SK-N-SH (cell line): ENCODE results near the gene CCDC40. TPM values are rescaled to one million over a fixed set of nuclear protein-coding genes. Genes with fewer than 3 reads are reported as not detected.

ENCODE experiments used
- CTCF ChIA-PET: fragments of 300-600, 350-600 bp; formaldehyde crosslinking; extraction: SDS; loops from one replicate; lab custom pipeline; 2021; lab: Yijun Ruan, JAX
- POLR2A ChIA-PET: fragments of 350-600 bp; sonication (Branson Sonifier 250); formaldehyde crosslinking; extraction: SDS; loops from one replicate; lab custom pipeline; 2020; ENCODE audit warnings: antibody characterized with exemption, inconsistent platforms; lab: Yijun Ruan, JAX
- DNase-seq: peaks from one replicate; pipeline ENCODE4 v3.0.0; 2012
- H2AFZ ChIP-seq: fragments of 200-600 bp; sonication (generic); 2 replicates; pipeline ENCODE4 v1.8.1; 2016; ENCODE audit warnings: antibody characterized with exemption, mild to moderate bottlenecking, low read depth
- H3F3A ChIP-seq: fragments of 200-600 bp; sonication (generic); replicated peaks from 2 replicates; pipeline ENCODE3; 2016; ENCODE audit warnings: antibody characterized with exemption, mild to moderate bottlenecking; ENCODE audit not compliant: insufficient read depth
- H3K27ac ChIP-seq, 2 experiments: fragments of 200-500 bp in 1 of 2; fragments of 200-600 bp in 1 of 2; sonication (Bioruptor generic) in 1 of 2; sonication (generic), shearing (Covaris generic) in 1 of 2; 2 replicates each; pipeline versions ENCODE4 v1.5.1 to v1.6.1; 2014 to 2016; ENCODE audit warnings: low read depth in 2 of 2, inconsistent platforms in 1 of 2, low read length in 1 of 2, mild to moderate bottlenecking in 1 of 2, mixed read lengths in 1 of 2
- H3K27me3 ChIP-seq: fragments of 200-600 bp; sonication (generic), shearing (Covaris generic); 2 replicates; pipeline ENCODE4 v1.6.1; 2016; ENCODE audit warnings: mixed run types; ENCODE audit not compliant: insufficient read depth
- H3K36me3 ChIP-seq, 2 experiments: fragments of 200-500 bp in 1 of 2; fragments of 200-600 bp in 1 of 2; sonication (Bioruptor generic) in 1 of 2; sonication (generic) in 1 of 2; replicated peaks in 1 of 2; 2 replicates each; pipeline versions ENCODE3 to v1.5.1; 2014 to 2016; ENCODE audit warnings: low read length in 1 of 2, mild to moderate bottlenecking in 1 of 2; ENCODE audit not compliant: insufficient read depth in 2 of 2, control insufficient read depth in 1 of 2
- H3K4me1 ChIP-seq, 2 experiments: fragments of 200-500 bp in 1 of 2; fragments of 200-600 bp in 1 of 2; sonication (Bioruptor generic) in 1 of 2; sonication (generic), shearing (Covaris generic) in 1 of 2; 2 replicates each; pipeline versions ENCODE4 v1.5.1 to v1.6.1; 2014 to 2016; ENCODE audit warnings: low read depth in 1 of 2, low read length in 1 of 2, mixed run types in 1 of 2; ENCODE audit not compliant: insufficient read depth in 2 of 2, control insufficient read depth in 1 of 2
- H3K4me2 ChIP-seq: fragments of 200-600 bp; sonication (generic), shearing (Covaris generic); 2 replicates; pipeline ENCODE4 v1.6.1; 2017; ENCODE audit warnings: mixed run types
- H3K4me3 ChIP-seq, 2 experiments: fragments of 200-500 bp in 1 of 2; fragments of 200-600 bp in 1 of 2; sonication (Bioruptor generic) in 1 of 2; sonication (generic), shearing (Covaris generic) in 1 of 2; 2 replicates each; pipeline versions ENCODE4 v1.5.1 to v1.8.1; 2014 to 2016; ENCODE audit warnings: low read depth in 2 of 2, inconsistent platforms in 1 of 2, low read length in 1 of 2, mild to moderate bottlenecking in 1 of 2, mixed read lengths in 1 of 2, moderate library complexity in 1 of 2
- H3K79me2 ChIP-seq: fragments of 200-600 bp; sonication (generic); 2 replicates; pipeline ENCODE4 v1.8.1; 2017; ENCODE audit warnings: mild to moderate bottlenecking; ENCODE audit not compliant: insufficient read depth
- H3K9ac ChIP-seq: fragments of 200-600 bp; sonication (generic); 2 replicates; pipeline ENCODE4 v1.6.1; 2017; ENCODE audit warnings: mixed run types
- H3K9me2 ChIP-seq: fragments of 200-600 bp; sonication (generic); 2 replicates; pipeline ENCODE4 v1.6.1; 2017; ENCODE audit warnings: mixed run types
- H3K9me3 ChIP-seq: fragments of 200-600 bp; sonication (generic); 2 replicates; pipeline ENCODE4 v1.6.1; 2017; ENCODE audit warnings: mixed run types, mild to moderate bottlenecking, moderate library complexity
- H4K20me1 ChIP-seq: fragments of 200-600 bp; sonication (generic); 2 replicates; pipeline ENCODE4 v1.6.1; 2017; ENCODE audit warnings: mild to moderate bottlenecking, mixed run types; ENCODE audit not compliant: insufficient read depth
- CHD2 ChIP-seq: fragments of 150-350 bp; IDR thresholded peaks from 2 replicates; pipeline ENCODE4 v1.6.1; 2018; ENCODE audit warnings: low read length; ENCODE audit not compliant: partially characterized antibody
- ELF1 ChIP-seq: IDR thresholded peaks from 2 replicates; pipeline ENCODE4 v1.4.0; 2012
- EZH2phosphoT487 ChIP-seq: fragments of 200-600 bp; sonication (generic); IDR thresholded peaks from 2 replicates; pipeline ENCODE4 v1.6.1; 2017; ENCODE audit warnings: low read depth, mixed run types, mild to moderate bottlenecking, antibody characterized with exemption, moderate library complexity, borderline replicate concordance
- FOXJ3 ChIP-seq: sonication (generic); formaldehyde crosslinking; IDR thresholded peaks from 2 replicates; pipeline ENCODE4 v1.5.1; 2020; ENCODE audit warnings: mild to moderate bottlenecking, missing genetic modification reagents
- GABPA ChIP-seq: IDR thresholded peaks from 2 replicates; pipeline ENCODE4 v1.4.0; 2012; ENCODE audit warnings: low read depth, mild to moderate bottlenecking
- MEF2A ChIP-seq: IDR thresholded peaks from 2 replicates; pipeline ENCODE4 v1.4.0; 2012; ENCODE audit warnings: low read depth, borderline replicate concordance
- MXI1 ChIP-seq: IDR thresholded peaks from 2 replicates; pipeline ENCODE4 v1.6.1; 2012; ENCODE audit warnings: mild to moderate bottlenecking, low read depth, low read length, improper control_type of control experiment
- NFIC ChIP-seq: IDR thresholded peaks from 2 replicates; pipeline ENCODE4 v1.4.0; 2012; ENCODE audit warnings: borderline replicate concordance
- PBX3 ChIP-seq: IDR thresholded peaks from 2 replicates; pipeline ENCODE4; 2012
- POLR2AphosphoS5 ChIP-seq: IDR thresholded peaks from 2 replicates; pipeline ENCODE4 v1.6.1; 2012; ENCODE audit warnings: low read depth, low read length
- RCOR1 ChIP-seq: fragments of 150-350 bp; IDR thresholded peaks from 2 replicates; pipeline ENCODE4 v1.6.1; 2017; ENCODE audit warnings: antibody characterized with exemption, low read length
- RFX5 ChIP-seq: IDR thresholded peaks from 2 replicates; pipeline ENCODE4 v1.6.1; 2012; ENCODE audit warnings: mild to moderate bottlenecking, improper control_type of control experiment, low read length
- SIN3A ChIP-seq: IDR thresholded peaks from 2 replicates; pipeline ENCODE4 v1.6.1; 2012; ENCODE audit warnings: low read depth, mild to moderate bottlenecking, low read length, moderate library complexity, borderline replicate concordance
- SMC3 ChIP-seq: IDR thresholded peaks from 2 replicates; pipeline ENCODE4 v1.6.1; 2012; ENCODE audit warnings: low read depth, low read length, improper control_type of control experiment
- TAF1 ChIP-seq: IDR thresholded peaks from 2 replicates; pipeline ENCODE4 v1.6.1; 2012; ENCODE audit warnings: low read depth, mild to moderate bottlenecking, low read length, moderate library complexity, borderline replicate concordance
- TCF12 ChIP-seq: IDR thresholded peaks from 2 replicates; pipeline ENCODE4 v1.4.0; 2012
- TEAD4 ChIP-seq: IDR thresholded peaks from 2 replicates; pipeline ENCODE4 v1.4.0; 2012; ENCODE audit warnings: mild to moderate bottlenecking, borderline replicate concordance; ENCODE audit not compliant: insufficient read depth
- ZBTB33 ChIP-seq: IDR thresholded peaks from 2 replicates; pipeline ENCODE4 v1.4.0; 2012; ENCODE audit warnings: low read depth, borderline replicate concordance
- WGBS: methylation state at CpG from one replicate; pipeline ENCODE4 v1.1.6; 2017; ENCODE audit warnings: low lambda C conversion rate; 5-methylcytosine and 5-hydroxymethylcytosine counted together
- polyA plus RNA-seq, 3 experiments: library from polyadenylated mRNA; depleted of rRNA; stranded (reverse); fragments of >200 nt; gene quantifications; 2 replicates each; pipeline ENCODE4 v1.2.3, GENCODE V29; 2012
- TF ChIP-seq, protein P1 (sequence below): IDR thresholded peaks from 2 replicates; pipeline ENCODE4 v1.4.0; 2012; ENCODE audit warnings: low read depth
- TF ChIP-seq, protein P2 (sequence below): fragments of 150-350 bp; IDR thresholded peaks from 2 replicates; pipeline ENCODE4 v1.6.1; 2017; ENCODE audit warnings: antibody characterized with exemption, low read length, low read depth, borderline replicate concordance

CCDC40 gene
- polyA plus RNA-seq, 1 of the 3 experiments (the other 2 are of a cell fraction): 17.3 TPM

DNA sequence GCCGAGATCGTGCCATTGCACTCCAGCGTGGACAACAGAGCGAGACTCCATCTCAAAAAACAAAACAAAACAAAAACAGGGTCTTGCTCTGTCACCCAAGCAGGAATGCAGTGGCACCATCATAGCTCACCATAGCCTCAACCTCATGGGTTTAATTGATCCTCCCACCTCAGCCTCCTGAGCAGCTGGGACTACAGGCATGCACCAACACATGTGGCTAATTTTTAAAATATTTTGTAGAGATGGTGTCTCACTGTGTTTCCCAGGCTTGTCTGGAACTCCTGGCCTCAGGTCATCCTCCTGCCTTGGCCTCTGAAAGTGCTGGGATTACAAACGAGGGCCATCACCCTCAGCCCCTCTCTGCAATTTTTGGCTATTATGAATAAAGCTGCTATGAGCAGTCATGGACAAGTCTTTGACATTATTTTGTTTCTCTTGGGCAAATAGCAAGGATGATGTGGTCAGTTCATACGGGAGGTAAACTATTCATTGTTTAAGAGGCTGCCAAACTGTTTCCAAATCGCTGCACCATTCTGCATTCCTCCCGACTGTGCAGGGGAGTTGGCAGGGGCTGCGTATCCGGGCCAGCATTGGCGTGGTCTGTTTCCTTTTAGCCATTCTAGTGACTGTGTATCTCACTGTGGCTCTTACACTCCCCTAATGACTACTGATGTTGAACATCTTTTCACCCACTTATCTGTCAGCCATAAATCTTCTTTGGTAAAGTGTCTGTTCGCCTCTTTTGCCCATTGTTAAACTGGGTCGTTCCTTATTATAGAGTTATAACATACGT, 89.4 kb downstream of the CCDC40 start:
- Histone ChIP-seq H3K9me2 (no peaks in the 10 kb centered on the region), H2AFZ (0 out of 2 replicates have a peak overlapping the region, but pooled peaks have one; percentile 10), H3K36me3 (no peaks in the 10 kb centered on the region), H3K9me3 (no peaks in the 10 kb centered on the region), H3K27me3 (no peaks in the 10 kb centered on the region), H3K9ac (no peak overlapping the region), H3K4me1 (no peaks in the 10 kb centered on the region), H4K20me1 (no peaks in the 10 kb centered on the region), H3F3A (no peaks in the 10 kb centered on the region), H3K4me2 (peak overlapping the region; percentile 16; the same call in 1 of the 2 replicates), H3K27ac (no peak overlapping the region; a peak in 1 of 4 replicates), H3K79me2 (no peaks in the 10 kb centered on the region), H3K4me3 (no peak overlapping the region)
- ChIA-PET CTCF (interaction anchor here (1.1 kb wide), 1 partner anchor 11 kb away, joined by 3 read pairs; no protein-coding TSS in a partner anchor), POLR2A (interaction anchor here (0.6 kb wide), 1 partner anchor 329 kb away, joined by 4 read pairs; no protein-coding TSS in a partner anchor)
- WGBS: 49% methylated on average over 14 of the region's 14 CpGs
- TF ChIP-seq CHD2 (no peak), RCOR1 (no peak), TCF12 (no peak)
- DNase-seq: no peak

DNA sequence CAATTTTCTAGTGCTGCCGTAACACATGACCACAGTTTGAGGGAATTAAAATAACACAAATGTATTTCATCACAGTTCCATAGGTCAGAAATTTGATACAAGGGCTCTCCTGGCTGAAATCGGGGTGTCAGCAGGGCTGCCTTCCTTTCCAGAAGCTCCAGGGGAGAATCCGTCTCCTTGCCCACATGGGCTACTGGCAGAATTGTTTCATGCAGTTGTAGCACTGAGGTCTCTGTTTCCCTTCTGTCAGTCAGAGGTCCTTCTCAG, 89.9 kb downstream of the CCDC40 start:
- ChIA-PET CTCF (interaction anchor here (1.1 kb wide), 1 partner anchor 12 kb away, joined by 3 read pairs; no protein-coding TSS in a partner anchor), POLR2A (no interaction called here)
- no peak for DNase-seq
- Histone ChIP-seq H3K9me3 (no peaks in the 10 kb centered on the region), H2AFZ (no peak overlapping the region), H3K79me2 (no peaks in the 10 kb centered on the region), H3K4me2 (peak overlapping the region; percentile 16; the same call in 1 of the 2 replicates), H3F3A (peaks cover 3% of the 10 kb centered on the region), H3K4me1 (no peaks in the 10 kb centered on the region), H3K4me3 (no peak overlapping the region), H3K9ac (no peak overlapping the region), H3K27ac (no peak overlapping the region), H3K27me3 (no peaks in the 10 kb centered on the region), H4K20me1 (no peaks in the 10 kb centered on the region), H3K9me2 (no peaks in the 10 kb centered on the region), H3K36me3 (no peaks in the 10 kb centered on the region)
- 62% methylated on average over 3 of the region's 3 CpGs for WGBS
- TF ChIP-seq MXI1 (no peak), TAF1 (no peak), RCOR1 (no peak), TEAD4 (no peak), TCF12 (no peak), SIN3A (no peak), RFX5 (no peak), PBX3 (no peak), NFIC (no peak), SMC3 (no peak), GABPA (no peak), MEF2A (no peak), EZH2phosphoT487 (no peak), POLR2AphosphoS5 (no peak), ZBTB33 (no peak), FOXJ3 (CRISPR knock-in tag) (no peak), ELF1 (no peak)
- TF ChIP-seq, protein P1, sequence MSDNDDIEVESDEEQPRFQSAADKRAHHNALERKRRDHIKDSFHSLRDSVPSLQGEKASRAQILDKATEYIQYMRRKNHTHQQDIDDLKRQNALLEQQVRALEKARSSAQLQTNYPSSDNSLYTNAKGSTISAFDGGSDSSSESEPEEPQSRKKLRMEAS: no peak
- TF ChIP-seq, protein P2, sequence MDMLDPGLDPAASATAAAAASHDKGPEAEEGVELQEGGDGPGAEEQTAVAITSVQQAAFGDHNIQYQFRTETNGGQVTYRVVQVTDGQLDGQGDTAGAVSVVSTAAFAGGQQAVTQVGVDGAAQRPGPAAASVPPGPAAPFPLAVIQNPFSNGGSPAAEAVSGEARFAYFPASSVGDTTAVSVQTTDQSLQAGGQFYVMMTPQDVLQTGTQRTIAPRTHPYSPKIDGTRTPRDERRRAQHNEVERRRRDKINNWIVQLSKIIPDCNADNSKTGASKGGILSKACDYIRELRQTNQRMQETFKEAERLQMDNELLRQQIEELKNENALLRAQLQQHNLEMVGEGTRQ: no peak
